ENCODE results near the gene HNRNPF.
A peak's percentile ranks its signal among the peaks of the same experiment; 100 is the strongest.

Gene HNRNPF

GRCh38 chr10:43420369-43421200 is 11.6 kb upstream of the HNRNPF start:
- DNase-seq = peak; percentile 66

GRCh38 chr10:43419997-43420368 is 11.0 kb upstream of the HNRNPF start:
- no peak for DNase-seq

GRCh38 chr10:43417950-43418768 is 9.2 kb upstream of the HNRNPF start:
- peak; percentile 25 for DNase-seq

DNA sequence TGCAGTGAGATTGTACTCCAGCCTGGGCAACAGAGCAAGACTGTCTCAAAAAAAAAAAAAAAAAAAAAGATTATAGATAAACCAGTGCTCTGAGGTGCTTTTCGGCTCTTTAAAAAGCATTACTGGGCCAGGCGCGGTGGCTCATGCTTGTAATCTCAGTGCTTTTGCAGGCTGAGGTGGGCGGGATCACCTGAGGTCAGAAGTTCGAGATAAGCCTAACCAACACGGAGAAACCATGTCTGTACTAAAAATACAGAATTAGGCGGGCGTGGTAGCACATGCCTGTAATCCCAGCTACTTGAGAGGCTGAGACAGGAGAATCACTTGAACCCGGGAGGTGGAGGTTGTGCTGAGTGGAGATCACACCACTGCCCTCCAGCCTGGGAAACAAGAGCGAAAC is 6.6 kb upstream of the HNRNPF start:
- no peak for DNase-seq

GRCh38 chr10:43411536-43411935 is 2.5 kb upstream of the HNRNPF start:
- no peak for DNase-seq

DNA sequence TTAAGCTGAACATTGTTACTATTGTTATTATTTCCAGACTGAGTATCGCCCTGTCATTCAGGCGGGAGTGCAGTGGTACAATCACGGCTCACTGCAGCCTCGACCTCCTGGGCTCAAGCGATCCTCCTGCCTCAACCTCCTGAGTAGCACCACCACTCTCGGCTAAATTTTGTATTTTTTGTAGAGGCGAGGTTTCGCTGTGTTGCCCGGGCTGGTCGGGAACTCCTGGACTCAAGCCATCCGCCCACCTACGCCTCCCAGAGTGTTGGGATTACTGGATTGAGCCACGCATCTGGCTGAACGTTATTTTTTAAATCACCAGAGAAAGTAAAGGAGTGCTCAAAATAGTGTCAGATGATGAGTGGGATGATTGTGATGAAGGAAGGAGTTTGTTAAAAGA is 1.4 kb upstream of the HNRNPF start:
- DNase-seq = no peak

DNA sequence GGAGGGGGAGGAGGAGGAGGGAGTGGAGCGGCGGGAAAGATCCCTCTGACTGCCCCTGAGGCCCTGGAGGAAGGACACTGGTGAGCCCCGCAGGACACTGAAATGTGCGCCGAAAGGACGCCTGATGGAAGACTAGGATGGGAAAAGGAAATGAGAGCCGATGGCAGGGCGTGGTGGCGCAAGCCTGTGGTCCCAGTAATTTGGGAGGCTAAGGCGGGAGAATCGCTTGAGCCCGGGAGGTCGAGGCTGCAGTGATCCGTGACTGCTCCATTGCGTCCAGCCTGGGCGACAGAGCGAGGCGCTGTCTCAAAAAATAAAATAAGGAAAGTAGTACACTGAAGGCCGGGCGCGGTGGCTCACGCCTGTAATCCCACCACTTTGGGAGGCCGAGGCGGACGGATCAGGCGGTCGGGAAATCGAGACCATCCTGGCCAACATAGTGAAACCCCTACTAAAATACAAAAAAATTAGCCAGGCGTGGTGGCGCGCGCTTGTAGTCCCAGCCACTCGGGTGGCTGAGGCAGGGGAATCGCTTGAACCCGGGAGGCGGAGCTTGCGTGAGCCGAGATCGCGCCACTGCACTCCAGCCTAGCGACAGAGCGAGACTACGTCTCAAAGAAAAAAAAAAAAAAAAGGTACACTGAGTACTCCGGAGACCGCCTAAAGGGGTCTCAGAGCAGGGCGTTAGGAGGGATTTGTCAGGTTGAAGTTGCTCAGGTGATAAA is 561 bp upstream of the HNRNPF start:
- peak; percentile 45 for DNase-seq

DNA sequence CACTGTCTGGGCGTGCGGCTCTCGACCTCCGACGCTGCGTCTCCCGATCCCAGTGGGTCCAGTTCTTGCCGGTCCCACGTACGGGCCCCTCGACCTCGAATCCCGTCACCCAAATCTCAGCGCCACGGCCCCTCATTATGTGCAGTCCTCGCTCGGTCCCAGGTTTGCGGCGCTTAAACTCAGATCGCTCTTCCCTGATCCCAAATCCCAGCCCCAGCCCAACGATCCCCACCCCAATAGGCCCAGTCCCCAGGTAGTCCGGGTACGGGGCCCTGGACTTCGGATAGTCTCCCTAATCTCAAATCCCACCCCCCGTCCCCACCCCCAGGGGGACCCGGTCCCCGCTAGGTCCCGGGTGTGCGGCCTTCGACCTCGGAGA is 666 bp downstream of the HNRNPF start:
- no peak for DNase-seq

- DNase-seq = peak; percentile 72
Measured at GRCh38 chr10:43407576-43408330, 1.2 kb downstream of the HNRNPF start.

- no peak for DNase-seq
Measured at GRCh38 chr10:43407148-43407575, 1.8 kb downstream of the HNRNPF start.

- no peak for DNase-seq
Measured at GRCh38 chr10:43404704-43405084, 4.3 kb downstream of the HNRNPF start.

DNA sequence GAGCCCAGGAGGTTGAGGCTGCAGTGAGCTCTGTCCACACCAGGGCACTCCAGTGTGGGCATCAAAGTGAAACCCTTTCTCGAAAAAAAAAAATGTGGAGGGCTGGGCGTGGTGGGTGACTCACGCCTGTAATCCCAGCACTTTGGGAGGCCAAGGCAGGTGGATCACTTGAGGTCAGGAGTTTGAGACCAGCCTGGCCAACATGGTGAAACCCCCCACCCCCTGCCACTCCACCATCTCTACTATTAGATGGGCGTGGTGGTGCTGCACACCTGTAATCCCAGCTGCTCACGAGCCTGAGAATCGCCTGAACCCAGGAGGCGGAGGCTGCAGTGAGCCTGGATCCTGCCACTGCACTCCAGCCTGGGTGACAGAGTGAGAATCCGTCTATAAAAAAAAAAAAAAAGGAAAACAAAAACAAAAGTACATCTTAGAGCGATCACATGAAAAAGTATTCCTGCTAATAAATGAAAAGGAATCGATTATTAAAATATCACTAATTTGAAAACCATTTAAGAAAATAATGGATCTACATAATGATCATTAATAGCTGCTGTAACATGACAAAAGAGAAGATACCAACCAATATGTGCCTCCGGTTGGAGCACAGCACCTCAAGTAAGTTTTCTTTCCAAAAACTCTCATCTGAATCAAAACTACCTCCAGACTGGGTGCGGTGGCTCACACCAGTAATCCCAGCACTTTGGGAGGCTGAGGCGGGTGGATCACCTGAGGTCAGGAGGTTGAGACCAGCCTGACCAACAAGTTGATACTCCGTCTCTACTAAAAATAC is 4.9 kb downstream of the HNRNPF start:
- no peak for DNase-seq

DNA sequence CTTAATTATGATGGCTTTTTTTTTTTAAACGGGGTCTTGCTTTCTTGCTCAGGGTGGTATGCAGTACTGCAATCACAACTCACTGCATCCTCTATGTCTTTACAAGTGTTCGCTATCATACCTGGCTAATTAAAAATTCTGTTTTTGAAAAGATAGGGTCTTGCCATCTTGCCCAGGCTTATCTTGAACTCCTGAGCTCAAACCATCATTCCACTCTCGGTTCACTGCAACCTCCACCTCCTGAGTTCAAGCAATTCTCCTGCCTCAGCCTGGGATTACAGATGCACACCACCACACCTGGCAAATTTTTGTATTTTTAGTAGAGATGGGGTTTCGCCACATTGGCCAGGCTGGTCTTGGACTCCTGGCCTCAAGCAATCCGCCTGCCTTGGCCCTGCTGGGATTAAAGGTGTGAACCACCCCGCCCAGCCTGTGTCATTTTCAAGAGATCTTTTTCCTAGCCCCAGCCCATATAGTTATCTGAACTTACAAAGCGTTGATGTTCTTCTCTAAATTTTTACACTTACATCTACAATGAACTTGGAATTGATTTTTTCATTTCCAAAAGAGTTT is 6.0 kb downstream of the HNRNPF start:
- no peak for DNase-seq

DNA sequence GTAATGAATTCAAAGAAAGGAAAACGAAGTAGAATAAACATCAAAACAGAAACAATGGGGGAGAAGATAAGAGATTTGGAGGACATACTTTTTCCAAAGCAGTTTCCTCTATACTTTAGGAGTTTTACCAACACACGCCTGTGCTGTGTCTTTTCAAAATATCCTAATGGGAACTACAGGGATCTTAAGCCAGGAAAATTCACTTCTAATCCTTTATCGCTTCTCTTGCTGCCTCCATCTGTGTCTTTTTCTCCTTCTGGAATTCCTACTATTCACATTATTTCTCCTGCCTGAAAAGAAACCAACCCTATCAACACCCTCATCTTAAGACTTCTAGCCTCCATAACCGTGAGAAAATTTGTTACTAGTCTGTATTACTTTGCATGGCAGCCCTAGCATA is 6.8 kb downstream of the HNRNPF start:
- no peak for DNase-seq

- DNase-seq = no peak
Measured at GRCh38 chr10:43401627-43402026, 7.4 kb downstream of the HNRNPF start.

DNA sequence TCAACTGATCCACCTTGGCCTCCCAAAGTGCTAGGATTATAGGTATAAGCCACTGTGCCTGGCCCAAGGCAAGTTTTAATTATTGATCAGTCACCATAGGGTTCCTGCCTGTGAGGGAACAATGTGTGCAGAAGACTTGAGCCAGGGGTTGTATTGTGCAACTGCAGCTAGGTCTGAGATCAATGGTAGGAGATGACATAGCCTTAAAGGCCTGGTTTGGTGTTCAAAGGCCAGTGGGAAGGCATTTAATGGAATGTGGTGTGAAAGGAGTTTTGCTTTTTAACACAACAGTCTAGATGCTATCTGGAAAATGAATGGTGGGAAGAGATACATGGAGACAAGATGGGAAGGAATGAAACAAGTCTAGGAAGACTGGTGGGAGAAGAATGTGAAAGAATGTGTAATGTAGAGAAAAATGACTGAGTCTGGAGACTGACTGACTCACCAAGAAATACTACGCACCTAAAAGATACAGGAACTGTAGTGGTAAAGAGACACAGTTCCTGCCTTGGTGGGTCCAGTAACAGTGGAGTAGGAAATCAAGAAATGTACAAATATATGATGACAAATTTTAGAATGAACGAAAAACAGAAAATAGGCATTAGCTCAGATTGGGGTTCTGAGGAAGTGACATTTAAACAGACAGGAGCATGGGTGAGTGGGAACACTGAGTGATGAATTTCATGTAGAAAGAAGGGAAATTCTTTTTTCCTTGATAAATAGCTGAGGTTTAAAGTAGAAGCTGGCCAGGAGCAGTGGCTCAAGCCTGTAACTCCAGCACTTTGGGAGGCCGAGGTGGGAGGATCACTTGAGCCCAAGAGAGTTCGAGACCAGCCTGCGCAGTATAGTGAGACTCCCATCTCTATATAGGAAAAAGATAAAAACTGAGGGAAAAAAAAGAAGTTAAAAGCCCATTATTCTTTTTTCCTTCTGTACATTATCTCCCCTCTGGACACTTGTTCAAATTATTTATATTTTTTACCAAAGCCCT is 9.4 kb downstream of the HNRNPF start:
- DNase-seq = no peak

DNA sequence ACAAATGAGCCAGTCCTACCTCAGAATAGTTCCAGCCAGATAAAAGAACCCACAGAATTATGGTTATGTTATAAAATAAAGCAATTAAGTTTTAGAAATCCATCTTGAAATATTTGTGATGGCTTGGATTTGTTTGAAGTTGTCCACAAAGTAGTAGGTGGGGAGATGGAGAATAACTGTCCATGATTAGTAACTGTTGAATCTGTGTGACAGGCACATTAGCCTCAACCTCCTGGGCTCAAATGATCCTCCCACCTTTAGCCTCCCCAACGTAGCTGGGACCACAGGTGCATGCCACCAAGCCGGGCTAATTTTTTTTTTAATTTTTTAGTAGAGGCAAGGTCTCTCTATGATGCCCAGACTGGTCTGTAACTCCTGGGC is 10.1 kb downstream of the HNRNPF start:
- no peak for DNase-seq

GRCh38 chr10:43396928-43397624 is 11.9 kb downstream of the HNRNPF start:
- DNase-seq = peak; percentile 62
